ENCODE results near the gene PPP1R9A.

DNA sequence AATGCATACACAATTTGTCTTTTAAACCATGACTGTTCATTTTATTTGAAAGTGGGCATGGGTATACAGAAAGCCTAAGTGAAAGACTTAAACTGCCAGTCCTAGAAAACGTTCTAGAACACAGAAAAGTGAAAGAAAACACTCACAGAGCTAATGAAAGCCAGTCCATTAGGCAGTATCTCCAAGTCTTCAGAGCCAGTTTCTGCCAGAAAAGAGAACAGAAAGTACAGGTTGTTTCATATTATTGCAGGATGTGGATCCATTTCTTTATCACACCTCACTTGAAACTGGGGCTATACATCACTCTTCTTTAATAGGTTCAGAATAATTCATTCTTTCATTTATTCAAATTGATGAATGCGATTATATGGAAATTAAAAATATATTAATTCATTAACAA lies 409.2 kb downstream of the PPP1R9A start:
- TF ChIP-seq CTCF (IDR thresholded peaks at IDR 0.05) = no peak
- no peak for TF ChIP-seq POLR2A (IDR thresholded peaks at IDR 0.05)
